GM19328 (cell line): ENCODE data around the gene RGS10.
A peak's percentile ranks its signal among the peaks of the same experiment; 100 is the strongest.

ENCODE experiments used
- ATAC-seq: cut with Tn5 transposase; IDR thresholded peaks from one replicate; pipeline ENCODE4 v1.9.1; 2021; ENCODE audit warnings: mild to moderate bottlenecking, moderate library complexity; ENCODE audit not compliant: unreplicated experiment

RGS10 gene

DNA sequence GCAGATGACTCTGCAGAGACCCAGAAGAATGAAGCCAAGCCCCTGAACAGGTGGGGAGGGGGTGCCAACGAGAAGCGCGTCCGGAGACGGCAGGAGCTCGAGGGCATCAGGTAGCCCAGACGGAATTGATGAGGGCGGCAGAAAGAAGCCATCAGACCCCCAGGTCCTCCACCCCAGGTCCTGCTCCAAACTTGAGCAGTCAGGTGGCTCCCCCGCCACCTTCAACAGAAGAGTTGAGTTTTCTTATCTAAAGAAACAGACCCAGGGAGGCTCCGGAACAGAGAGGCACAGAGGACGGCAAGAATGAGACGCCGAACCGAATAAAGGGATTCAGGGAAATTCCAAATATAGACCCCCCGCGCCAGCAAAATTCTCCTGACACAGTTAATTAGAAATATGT lies 22.2 kb downstream of the RGS10 start:
- ATAC-seq = no peak

- ATAC-seq = no peak
Measured at GRCh38 chr10:119518936-119519335, 23.6 kb downstream of the RGS10 start.

DNA sequence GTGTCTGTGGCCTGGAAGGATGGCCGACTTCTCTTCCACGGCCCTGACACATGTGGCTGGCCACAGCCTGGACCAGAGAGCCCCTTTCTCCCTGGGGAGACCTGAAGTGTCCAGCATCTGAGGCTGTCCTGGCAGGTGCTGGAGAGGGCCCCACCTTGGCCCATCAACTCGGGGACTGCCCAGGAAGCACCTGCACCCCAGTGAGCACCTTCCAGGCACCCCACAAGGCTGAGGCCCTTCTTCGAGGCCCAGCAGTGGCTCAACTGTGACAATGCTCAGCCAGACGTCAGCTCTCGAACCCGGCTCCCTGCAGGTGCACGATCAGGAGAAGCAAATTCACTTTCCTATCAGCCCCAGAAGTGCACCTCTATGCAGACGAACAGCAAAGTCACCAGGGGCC lies 24.3 kb downstream of the RGS10 start:
- peak; percentile 17 for ATAC-seq

- peak; percentile 63 for ATAC-seq
Measured at GRCh38 chr10:119517235-119518141, 25.0 kb downstream of the RGS10 start.

- ATAC-seq = peak; percentile 67
Measured at GRCh38 chr10:119516381-119517234, 25.9 kb downstream of the RGS10 start.

- ATAC-seq = no peak
Measured at GRCh38 chr10:119515511-119516045, 26.9 kb downstream of the RGS10 start.

DNA sequence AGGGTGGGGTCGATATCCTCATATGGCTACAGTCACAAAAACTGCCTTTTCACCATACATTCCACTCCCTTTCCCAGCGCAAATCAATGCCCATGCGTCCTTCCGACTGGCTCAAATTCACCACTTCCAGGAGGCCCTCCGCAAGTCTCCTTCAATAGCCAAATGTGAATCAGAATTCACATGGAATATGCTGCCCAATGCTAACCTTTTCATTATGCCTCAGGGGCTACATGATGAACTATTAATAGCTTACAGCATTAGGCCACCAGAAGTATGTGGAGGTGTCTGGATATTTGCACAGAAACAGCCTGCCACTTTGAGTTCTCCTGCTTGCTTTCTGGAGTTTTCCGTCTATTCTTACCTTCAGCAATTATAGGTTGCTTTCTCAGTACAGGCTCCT lies 27.7 kb downstream of the RGS10 start:
- ATAC-seq = no peak

DNA sequence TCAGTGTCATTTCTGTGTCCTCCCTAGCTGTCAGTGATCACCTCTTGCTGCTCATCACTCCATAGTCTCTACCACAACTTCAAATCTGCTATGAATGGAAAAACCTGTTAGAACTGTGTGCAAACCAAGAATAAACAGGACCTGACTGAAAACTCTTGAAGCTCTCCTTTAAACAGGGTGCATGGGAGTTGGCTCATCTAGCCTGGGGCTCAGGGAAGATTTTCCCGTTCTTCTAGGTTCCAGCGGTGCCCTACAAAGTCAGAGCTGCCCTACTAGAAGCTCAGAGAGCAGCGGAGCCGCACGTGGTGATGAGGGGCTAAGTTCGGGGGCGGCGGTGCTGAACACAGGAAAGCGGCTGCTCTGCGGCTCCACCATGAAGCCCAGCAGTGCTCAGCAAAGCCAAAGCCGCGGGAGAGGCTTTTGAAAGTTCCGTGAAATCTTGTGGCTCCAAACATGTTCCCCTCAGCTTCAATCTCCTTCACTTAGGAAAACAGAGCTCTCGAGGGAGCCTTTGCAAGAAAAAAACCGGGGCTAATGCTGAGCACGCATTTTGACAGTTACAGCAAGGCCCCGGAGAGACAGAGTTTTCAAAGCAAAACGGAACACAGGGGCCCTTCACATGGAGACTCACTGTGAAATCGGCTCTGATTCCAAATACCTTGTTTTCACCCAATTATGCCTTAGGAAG lies 30.5 kb downstream of the RGS10 start:
- no peak for ATAC-seq

DNA sequence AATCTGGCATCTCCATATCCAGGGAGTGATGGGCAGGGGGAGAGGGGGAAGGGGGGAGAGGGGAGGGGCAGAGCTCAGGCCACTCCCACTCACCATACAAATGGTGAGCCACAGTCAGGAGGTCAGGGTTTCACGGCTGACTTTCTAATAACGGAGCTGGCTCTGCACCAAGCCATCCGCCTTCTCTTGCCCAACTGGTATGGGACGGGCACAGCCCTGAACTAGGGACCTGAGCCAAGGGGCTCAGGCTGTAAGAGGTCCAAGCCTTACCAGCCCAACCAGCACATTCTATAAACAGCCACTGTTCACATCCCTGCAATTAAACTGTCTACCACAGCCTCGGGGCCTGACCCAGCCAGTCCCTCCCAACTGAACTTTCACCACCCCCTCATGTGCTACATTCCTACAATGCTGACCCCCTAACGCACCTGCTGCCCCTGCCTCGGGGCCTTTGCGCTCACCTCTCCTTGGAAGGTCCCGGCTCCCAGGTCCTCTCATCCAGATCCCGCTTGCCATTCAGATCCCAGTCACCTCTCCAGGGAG lies 32.5 kb downstream of the RGS10 start:
- ATAC-seq = no peak

DNA sequence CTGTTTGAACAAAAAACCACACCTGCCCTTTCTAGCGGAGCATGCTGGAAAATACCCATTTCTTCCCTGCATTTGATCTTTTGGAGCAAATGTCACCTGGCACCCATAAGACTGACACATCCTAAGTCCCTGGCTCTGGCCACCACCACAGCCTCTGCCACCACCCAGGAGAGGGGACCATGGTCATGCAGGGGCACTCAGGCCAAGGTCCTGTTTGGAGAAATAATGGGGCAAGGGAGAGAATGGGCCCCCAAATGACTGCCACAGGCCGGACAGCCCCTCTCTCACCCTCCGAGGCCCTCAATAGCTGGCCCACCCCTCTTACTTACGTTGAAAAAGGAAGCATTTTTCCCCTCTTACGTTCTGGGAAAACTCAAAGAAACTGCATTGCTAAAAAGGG lies 35.4 kb downstream of the RGS10 start:
- no peak for ATAC-seq

DNA sequence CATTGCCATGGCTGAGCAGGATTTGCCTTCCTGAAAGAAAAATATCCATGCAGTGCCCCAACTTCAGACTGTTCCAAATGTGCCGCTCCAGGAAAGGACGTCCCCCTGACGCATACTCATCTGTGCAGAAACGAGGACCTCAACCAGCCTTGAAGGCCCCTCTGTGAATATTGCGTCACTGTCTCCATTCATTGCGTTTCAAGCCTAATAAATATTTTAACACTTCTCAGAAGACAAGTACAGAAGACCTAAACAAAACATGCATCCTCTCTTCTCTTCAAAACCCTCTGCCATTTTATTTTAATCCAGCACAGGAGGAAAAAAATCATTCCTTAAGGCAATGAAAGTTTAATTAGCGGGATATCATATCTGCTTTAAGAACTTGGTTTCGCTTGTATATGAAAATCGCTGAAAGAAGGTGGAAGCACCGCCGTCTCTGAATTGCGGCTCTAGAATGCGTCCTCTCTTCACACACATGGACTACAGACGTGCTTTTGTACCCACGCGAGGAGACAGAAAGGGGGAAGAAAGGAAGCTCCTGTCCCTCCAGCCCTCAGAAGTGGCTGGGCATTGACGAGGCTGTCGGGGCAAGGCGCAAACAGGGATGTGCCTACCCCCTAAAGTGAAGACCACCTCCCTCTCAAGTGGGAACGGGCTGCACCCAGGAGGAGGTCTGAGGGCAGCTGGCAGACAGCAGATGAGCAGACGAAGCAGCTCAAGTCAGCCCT lies 36.8 kb downstream of the RGS10 start:
- ATAC-seq = no peak

DNA sequence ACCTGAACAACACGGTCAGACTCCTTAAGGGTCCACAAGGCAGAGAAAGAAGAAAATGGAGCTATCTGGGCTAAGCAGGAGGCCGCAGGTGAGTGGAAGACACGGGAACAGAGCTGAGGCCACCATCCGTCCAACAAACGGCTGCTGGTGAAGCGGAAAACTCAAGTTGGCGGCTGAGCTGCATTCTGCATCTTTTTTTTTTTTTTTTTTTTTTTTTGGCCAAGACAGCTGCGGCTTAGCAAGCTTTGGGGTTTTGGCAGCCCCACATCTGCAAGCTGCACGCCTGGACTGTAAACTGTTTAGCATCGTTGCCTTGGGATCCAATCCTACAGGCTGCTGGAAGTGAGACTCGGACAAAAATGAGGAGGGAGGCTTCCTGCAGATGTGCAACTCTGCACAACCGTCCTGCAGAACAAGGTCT lies 37.4 kb downstream of the RGS10 start:
- no peak for ATAC-seq

DNA sequence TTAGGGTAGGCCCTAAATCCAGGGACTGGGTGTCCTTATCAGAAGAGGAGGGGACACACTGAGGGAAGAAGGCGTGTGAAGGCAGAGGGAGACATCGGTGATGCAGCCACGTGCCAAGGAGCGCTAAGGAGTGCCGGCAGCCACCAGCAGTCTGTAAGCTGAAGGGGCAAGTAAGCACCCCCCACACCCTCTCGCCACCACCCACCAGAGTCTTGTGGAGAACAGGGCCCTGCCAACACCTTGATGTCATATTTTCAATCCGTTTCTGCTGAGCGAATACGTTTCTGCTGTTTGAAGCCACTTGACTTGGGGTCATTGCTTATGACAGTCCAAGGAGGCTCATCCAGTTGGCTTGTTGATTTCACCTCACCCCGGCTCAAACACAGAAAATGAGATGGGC lies 37.9 kb downstream of the RGS10 start:
- ATAC-seq = no peak

GRCh38 chr10:119503821-119504220 lies 38.7 kb downstream of the RGS10 start:
- ATAC-seq = no peak

GRCh38 chr10:119502618-119503155 lies 39.8 kb downstream of the RGS10 start:
- no peak for ATAC-seq

GRCh38 chr10:119502209-119502608 lies 40.3 kb downstream of the RGS10 start:
- no peak for ATAC-seq

- ATAC-seq = no peak
Measured at GRCh38 chr10:119501690-119502089, 40.8 kb downstream of the RGS10 start.

DNA sequence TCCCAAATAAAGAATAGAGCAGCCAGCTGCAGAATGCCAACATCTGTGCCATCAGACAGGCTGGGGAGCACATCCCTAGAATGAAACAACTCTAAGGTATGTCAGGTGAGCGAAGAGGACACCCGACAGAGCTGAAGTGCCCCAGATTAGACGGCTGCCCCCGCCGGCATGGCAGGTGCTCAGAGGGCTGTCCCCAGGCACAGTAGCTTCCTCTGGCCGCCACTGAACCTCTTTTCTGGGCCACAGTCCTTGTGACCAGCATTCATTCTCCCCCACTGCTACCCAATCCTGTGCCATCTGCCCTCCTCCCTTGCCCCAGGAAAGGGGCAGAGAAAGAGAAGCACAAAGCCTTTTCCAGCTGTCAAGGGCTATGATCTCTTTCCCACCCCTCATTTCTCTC lies 41.7 kb downstream of the RGS10 start:
- ATAC-seq = no peak

GRCh38 chr10:119500123-119500795 lies 42.3 kb downstream of the RGS10 start:
- ATAC-seq = no peak
